ENCODE measurements around the gene C20orf96.
A peak's percentile ranks its signal among the peaks of the same experiment; 100 is the strongest.
"Not testable (repeated sequence)": the region's sequence is repeated elsewhere in the genome, so short reads cannot be mapped to it uniquely, and the experiment has no call there.

Gene C20orf96

DNA sequence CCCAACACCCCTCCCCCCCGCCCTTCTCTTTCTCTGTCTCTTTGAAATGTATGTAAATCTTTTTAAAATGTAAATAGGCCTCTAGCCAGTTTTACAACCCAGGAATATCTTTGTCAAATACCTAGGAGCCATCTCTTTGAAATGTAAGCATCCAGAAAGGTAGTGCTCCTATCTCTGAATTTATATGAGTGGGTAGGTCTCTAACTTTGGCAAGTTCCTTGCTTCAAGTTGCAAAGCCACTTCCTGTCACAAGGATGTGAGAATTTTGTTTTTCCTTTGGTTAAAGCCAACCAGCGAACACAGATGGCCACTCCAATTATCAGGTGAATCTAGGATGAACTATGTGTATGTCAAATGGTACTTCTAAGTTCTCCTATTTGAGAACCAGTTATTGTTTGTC, 39.2 kb downstream of the C20orf96 start:
- H3K27ac ChIP-seq: no peak overlapping the region
- no peak for DNase-seq (ENCODE audit: low read depth, low spot score)

DNA sequence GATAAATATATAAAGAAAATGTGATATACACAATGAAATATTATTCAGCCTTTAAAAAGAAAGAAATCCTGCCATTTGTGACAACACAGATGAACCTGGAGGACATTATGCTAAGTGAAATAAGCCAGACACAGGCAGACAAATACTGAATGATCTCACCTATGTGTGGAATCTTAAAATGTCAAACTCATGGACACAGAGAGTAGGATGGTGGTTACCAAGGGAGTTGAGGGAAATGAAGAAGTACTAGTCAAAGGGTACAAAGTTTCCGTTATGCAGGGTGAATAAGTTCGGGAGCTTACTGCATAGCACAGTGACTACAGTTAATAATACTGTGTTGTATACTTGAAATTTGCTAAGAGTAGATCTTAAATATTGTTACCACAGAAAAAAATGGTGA, 47.6 kb downstream of the C20orf96 start:
- H3K27ac ChIP-seq: no peak overlapping the region
- DNase-seq (ENCODE audit: low read depth, low spot score): no peak

DNA sequence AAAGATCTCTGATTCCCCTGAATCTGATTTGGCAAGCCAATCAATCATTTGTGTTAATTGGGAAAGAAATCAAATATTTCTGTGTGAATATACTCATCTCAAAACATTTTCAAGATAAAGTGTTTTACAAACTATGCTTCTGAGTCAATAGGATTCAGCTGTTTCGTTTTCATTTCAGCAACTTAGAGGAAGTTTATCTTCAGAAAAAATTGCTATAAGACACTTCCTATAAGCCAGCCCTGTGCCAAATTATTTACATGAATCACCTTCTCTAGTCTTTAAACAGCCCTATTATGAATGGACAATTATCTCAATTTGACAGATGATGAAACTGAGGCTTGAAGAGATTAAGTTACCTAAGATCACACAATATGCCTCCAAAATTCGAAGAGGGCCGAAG, 52.6 kb downstream of the C20orf96 start:
- H3K27ac ChIP-seq: no peak overlapping the region
- no peak for DNase-seq (ENCODE audit: low read depth, low spot score)

DNA sequence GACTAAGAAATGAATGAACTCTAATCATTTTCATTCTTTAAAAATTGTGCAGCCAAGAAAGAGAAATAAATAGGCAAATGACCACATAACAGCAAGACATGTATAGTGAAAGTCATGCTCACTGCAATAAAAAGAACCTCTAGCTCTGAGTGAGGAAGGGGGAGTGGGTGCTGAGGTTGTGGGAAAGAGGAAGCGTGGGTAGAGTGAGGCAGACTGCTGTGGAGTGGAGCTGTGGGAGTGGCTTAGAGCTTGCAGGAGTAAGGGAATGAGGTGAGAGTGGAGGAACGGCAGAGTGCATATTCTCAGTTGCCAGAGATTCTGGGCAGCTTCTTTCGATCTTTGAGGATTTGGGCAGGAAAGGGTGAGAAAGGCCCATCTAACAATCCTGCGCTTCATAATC, 53.1 kb downstream of the C20orf96 start:
- no peak for DNase-seq (ENCODE audit: low read depth, low spot score)
- H3K27ac ChIP-seq: no peak overlapping the region

DNA sequence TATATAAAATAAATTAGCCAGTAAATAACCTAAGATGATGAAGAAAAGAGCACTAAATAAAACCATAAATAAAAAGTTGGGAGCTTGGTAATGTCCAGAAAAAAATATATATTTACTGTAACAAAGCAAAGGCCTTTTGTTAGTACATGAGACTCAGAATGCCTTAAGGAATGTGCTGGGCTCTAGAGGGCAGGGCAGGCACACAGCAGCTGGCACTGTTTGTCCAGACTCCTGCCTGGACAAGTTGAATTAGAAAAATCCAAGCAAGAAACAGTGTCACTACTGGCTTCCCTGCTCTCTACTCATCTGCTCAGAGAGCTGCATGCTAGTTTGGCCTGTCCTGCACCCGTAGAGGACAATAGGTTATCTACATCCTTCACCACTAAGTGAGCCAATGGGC, 54.7 kb downstream of the C20orf96 start:
- DNase-seq (ENCODE audit: low read depth, low spot score): peak; percentile 8
- H3K27ac ChIP-seq: no peak overlapping the region

DNA sequence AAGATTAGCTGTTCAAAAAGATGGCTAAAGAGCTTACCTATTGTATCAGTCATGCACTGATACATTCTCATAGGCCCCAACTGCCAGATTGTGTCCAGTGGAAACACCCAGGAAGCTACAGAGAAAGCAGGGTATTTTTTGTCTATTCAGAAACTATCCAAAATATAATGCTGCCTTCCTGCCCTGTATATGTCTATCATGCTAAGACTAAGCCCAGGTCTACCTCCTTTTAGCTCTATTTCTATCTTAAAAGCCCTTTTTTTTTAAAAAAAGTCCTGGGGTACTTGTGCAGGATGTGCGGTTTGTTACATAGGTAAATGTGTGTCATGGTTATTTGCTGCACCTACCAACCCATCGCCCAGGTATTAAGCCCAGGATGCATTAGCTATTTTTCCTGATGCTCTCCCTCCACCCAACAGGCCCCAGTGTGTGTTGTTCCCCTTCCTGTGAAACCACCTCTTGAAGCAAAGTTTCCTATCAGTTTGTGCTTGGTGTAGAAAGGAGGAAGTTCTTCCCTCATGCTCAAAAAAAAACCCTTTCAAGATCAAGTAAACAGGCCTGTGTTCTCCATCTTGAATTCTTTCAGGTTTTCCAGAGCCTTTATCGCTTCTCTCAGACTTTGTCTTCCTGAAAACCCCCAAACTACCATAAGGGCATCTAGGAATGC, 63.0 kb downstream of the C20orf96 start:
- DNase-seq (ENCODE audit: low read depth, low spot score): no peak
- H3K27ac ChIP-seq: no peak overlapping the region

DNA sequence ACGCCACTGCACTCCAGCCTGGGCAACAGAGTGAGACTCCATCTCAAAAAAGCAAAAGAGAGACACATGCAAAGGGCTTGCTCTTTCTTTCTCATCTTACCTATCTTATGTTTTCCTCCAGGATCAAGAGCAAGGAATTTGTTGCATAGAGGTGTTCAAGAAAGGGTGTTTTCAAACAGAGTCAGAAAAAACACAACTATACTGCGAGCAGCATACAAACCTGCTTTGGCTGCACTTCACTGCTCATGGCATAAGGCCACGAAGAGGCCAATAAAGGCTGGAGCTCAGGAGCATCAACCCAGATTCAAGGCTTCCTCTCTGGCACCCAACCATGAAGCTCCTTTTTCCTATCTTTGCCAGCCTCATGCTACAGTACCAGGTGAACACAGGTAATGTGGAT, 63.6 kb downstream of the C20orf96 start, which contains the start of gene DEFB129:
Gene DEFB129, plus strand, starts transcription at position 301 of the 400 bp plus-strand sequence. Its CDS starts 31 bp downstream, at position 332.
- H3K27ac ChIP-seq: no peak within 1 kb of the TSS
- DNase-seq (ENCODE audit: low read depth, low spot score): no peak

DNA sequence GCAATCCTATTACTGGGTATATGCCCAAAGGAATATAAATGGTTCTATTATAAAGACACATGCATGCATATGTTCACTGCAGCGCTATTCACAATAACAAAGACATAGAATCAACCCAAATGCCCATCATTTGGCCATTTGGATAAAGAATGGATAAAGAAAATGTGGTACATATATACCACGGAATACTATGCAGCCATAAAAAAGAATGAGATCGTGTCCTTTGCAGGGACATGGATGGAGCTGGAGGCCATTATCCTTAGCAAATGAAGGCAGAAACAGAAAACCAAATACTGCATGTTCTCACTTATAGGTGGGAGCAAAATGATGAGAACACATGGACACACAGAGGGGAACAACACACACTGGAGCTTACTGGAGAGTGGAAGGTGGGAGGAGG, 64.7 kb downstream of the C20orf96 start:
- DNase-seq (ENCODE audit: low read depth, low spot score); H3K27ac ChIP-seq: not testable (repeated sequence)

DNA sequence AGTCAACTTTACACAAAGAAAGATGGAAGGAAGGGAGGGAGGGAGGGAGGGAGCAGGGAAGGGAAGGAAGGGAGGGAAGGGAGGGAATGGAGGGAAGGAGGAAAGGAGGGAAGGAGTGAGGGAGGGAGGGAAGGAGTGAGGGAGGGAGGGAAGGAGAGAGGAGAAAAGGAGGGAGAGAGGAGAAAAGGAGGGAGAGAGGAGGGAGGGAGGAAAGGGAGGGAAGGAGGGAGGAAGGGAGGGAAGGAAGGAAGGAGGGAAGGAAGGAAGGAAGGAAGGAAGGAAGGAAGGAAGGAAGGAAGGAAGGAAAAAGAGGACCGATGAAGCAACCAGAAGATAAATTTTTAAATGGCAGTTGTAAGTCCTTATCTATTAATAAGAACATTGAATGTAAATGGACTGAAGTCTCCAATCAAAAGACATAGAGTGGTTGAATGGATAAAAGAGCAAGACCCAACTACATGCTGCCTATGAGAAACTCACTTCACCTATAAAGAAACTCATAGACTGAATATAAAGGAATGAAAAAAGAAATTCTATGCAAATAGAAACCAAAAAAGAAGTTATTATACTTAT, 69.2 kb downstream of the C20orf96 start:
- no peak for DNase-seq (ENCODE audit: low read depth, low spot score)
- H3K27ac ChIP-seq: no peak overlapping the region
